ENCODE results near the gene GRK3.
"Not testable (repeated sequence)": the region's sequence is repeated elsewhere in the genome, so short reads cannot be mapped to it uniquely, and the experiment has no call there.

DNA sequence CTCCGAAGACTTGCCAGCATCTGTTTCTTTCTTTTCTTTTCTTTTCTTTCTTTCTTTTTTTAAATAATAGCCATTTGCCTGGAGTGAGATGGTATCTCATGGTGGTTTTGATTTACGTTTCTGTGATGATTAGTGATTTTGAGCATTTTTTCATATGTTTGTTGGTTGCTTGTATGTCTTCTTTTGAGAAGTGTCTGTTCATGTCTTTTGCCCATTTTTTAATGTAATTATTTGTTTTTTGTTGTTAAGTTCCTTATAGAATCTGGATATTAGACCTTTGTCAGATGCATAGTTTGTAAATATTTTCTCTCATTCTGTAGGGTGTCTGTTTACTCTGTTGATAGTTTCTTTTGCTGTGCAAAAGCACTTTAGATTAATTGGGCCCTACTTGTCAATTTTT is 28.8 kb downstream of the GRK3 start:
- not testable (repeated sequence) for TF ChIP-seq CTCF, POLR2A (IDR thresholded peaks at IDR 0.05)

Measured in thyroid gland (tissue), 4 donors.